NOMO-1 (cell line): ENCODE results near the gene STK24.

Experiments
- DNase-seq, 2 experiments: peaks; one replicate each; lab custom pipeline; 2025; ENCODE audit not compliant: unreplicated experiment in 2 of 2; lab: John Stamatoyannopoulos, UW

STK24 gene

DNA sequence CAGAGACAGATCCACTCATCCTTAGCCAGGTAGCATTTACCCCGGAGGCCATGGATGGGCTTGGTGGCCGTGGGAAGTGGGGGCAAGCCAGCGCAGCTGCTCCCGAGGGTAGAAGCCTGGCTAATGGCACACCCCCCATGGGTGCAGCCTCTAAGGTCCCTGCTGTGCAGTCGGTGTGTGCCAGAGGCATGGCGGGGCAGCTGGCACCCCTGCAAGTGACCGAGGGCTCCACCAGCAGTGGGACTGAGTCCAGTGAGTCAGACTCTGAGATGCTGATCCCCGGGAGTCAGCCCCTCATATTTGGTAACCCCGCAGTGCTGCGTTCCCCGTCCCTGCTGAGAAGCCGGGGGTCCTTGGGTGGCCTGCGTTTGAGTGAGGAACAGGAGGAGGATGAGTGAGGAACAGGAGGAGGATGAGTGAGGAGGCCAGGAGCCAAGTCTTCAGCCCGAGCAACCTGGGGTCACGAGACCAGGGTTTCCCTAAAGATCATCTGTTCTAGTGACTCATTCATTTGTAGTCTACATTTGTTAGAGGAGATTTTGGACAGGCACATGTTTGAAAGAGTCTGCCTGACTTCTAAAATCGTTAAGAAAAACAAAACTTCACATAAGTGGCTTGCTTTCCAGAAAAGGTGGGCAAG, 180.7 kb downstream of the STK24 start:
- DNase-seq, result no peak
